CD4-positive, alpha-beta T cell treated with Interleukin-4 for 1 hour (primary cell): ENCODE data around the gene ZNF429.
"Not testable (repeated sequence)": the region's sequence is repeated elsewhere in the genome, so short reads cannot be mapped to it uniquely, and the experiment has no call there.

Source experiments
- DNase-seq, 2 donors: peaks; one replicate each; pipeline ENCODE4 v3.0.0-alpha.2; 2020 to 2022

ZNF429 gene

GRCh38 chr19:21593502-21593901, 88.1 kb downstream of the ZNF429 start:
- no peak for DNase-seq

GRCh38 chr19:21593934-21594820, 88.8 kb downstream of the ZNF429 start:
- DNase-seq = peak in 1 of 2 donors; percentile 60

- no peak for DNase-seq
These were observed 89.8 kb downstream of the ZNF429 start for GRCh38 chr19:21595185-21595584.

- no peak for DNase-seq
These were observed 96.8 kb downstream of the ZNF429 start for GRCh38 chr19:21602082-21602658.

GRCh38 chr19:21602659-21603430, 97.4 kb downstream of the ZNF429 start:
- DNase-seq = not testable (repeated sequence)

GRCh38 chr19:21603431-21604231, 98.2 kb downstream of the ZNF429 start:
- DNase-seq = no peak

- DNase-seq = peak in 1 of 2 donors; percentile 43
These were observed 99.0 kb downstream of the ZNF429 start for GRCh38 chr19:21604351-21604926.
